Pons (tissue), 1 donor: ENCODE measurements around the gene PRR14.
"Not testable (repeated sequence)": the region's sequence is repeated elsewhere in the genome, so short reads cannot be mapped to it uniquely, and the experiment has no call there.

ENCODE experiments used
- DNase-seq: peaks from one replicate; pipeline ENCODE4 v3.0.0-alpha.2; 2016; ENCODE audit warnings: low spot score

The PRR14 gene

DNA sequence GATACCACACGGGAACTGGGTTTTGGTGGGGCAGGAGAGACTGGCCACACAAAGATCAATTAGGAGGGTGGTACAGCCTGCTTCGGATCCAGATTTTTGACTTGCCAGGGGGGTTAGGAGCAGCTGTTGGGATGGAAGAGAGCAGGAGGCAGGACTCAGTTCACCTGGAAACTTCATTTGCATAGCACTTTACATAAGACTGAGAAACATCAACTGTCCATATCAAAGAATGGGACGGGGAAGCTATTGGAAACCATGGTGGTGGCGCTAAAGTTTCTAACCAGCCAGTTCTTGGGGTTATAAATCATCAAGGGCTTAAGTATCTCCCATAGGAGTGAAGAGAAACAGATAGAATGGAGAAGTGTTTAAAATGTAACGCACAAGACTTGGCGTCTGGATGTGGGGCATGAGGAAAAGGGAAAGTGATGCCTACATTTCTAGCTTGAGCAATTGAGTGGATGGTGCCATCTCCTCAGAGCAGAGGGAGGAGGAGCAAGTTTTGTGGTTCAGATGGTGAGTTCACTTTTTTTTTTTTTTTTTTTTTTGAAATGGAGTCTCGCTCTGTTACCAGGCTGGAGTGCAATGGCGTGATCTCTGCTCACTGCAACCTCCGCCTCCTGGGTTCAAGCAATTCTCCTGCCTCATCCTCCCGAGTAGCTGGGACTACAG lies 41.8 kb downstream of the PRR14 start:
- no peak for DNase-seq

DNA sequence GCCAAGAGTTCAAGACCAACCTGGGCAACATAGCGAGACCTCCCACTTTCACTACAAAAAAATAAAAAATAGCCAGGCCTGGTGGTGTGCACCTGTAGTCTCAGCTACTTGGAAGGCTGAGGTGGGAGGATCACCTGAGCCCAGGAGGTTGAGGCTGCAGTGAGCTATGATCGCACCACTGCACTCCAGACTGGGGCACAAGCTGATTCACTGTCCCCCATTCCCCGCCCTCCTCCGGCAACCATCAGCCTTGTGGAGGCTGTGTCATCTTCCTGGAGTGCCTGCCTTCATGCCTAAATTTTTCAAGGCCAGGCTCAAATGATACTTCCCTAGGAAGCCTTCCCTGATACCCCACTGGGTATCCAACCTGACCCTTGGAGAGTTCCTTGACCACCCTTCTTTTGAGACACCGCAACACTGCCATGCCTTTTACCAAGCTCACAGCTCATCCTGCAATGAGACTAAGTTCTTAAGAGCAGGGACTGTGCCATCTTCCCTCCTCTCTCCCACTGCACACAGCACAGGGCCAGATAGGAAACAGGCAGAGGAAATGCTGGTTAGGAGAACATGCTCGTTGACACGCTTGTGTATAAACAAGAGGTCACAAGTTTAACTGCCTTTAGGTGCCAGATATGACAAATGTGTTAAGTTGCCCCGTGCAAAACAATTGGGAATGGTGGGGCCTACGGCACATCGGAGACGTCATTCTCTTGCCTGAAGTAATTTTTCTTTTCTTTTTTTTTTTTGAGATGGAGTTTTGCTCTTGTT lies 44.4 kb downstream of the PRR14 start:
- no peak for DNase-seq

DNA sequence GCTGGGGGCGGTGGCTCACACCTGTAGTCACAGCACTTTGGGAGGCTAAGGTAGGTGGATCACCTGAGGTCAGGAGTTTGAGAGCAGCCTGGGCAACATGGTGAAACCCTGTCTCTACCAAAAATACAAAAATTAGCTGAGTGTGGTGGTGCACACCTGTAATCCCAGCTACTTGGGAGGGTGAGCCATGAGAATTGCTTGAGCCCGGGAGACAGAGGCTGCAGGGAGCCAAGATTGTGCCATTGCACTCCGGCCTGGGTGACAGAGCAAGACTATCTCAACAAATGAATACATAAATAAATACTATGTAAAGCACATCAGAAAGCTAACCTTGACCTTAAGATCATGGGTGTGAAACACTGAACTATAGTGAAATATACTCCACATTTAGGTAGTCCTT lies 45.9 kb downstream of the PRR14 start:
- DNase-seq, result not testable (repeated sequence)

DNA sequence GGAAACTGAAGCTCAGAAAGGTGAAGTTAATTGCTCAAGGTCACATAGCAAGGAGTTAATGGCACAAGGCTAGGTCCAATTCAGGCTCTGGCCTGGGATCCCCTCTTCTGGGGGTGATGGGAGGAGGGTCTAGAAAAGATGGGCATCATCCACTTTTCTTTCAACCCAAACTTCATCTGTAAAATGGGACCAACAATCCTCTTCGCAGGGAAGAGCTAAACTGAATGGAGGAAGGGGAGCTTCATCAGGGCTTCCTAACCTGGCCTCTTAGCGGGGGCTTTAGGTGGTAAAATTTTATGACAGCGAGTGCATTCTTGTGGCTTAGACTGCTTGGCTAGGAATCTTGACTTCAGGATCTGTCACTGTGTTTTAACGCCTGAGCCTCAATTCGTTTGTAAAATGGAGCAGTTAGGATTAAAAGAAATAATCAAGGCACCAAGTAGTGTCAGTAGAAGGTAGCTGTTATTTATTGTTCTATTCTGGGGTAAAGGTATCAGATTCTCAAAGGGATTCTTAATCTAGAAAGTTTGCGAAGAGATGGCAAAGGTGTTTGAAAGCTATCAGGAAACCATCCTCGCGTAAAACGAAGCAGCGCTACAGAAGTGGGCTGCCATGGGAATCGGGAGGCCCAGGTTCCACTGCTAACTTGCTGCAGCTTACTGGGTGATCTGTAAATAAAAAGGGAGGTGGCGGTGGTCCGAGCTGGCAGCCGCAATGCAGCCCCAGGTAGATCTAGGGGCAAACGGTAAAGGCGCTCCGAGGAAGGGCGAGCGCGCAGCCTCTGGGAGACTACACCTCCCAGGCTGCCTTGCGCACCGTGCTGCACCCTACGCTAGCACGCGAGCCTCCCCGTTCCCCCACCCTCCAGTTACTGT lies 46.7 kb downstream of the PRR14 start:
- no peak for DNase-seq

DNA sequence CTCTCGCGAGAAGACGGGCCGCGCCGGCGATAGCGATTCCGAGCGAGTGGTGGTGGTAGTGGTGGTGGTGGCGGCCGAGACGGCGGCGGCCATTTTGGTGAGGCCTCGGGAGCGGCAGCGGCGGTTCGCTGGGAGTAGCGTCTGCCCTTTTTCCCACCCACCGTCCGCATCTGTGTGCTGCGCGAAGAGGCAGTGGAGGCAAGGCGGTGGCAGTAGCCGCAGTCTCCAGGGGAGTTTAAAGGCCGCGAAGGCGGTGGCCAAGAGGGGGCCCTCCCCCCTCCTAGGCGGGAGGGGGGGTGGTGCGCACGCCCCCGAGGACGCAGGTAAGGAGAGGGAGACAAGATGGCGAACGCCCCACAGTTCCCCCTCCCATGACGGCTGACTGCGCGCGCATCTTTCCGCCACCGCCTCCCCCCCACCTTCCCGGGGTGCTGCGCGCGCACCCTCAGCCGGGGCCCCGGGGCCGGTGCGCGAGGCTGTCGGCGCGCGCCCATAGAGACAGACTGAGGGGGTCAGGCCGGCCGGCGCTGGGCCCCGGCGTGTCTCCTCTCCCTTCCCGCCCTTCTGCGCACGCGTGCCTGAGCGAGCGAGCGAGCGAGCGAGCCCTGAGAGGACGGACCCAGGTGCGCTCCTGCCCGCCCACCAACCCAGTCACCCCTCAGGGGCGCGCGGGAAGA lies 47.5 kb downstream of the PRR14 start:
- DNase-seq, result peak; percentile 95

DNA sequence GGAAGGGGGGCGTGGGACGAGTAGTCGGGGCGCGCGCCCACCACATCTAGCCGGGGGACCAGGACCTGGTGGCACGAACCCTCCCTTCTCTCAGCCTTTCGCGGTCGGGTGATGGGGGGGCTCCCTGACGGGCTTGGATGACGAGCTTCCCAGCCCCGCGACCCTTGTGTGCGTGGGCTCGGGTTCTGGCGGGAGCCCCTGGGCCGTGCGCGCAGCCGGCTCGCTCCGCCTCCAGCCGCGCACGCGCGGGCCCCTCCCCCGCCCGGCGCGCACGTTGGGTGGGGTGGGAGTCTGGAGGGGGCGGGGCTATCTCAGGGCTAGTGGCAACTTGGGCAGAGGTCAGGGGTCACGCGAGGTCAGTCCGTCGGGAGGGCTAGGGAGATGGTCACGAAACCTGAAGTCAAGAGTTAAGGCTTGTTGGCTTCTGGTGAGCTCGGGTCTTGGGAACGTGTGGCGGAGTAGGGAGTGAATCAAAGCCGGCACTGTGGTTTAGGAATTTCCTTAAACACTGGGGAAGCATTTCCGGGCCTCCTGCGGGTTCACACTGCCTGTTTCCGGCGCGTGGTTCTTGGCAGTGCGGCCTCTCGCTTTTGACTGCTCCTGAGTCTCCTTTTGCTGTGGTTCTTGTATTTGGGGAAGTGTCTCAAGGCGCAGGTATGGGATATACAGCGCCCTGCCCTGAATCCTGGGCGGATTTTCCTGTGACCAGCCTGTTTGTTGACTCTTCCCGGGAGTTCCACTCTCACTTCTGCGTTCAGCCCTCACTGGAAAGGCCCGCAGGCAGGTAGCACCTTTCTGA lies 48.3 kb downstream of the PRR14 start, which contains the start of gene SRCAP:
TSS of gene SRCAP (plus strand) at position 356 of the 799 bp plus-strand sequence. CDS start 1,654 bp downstream, outside the sequence.
- DNase-seq, result peak; percentile 80

DNA sequence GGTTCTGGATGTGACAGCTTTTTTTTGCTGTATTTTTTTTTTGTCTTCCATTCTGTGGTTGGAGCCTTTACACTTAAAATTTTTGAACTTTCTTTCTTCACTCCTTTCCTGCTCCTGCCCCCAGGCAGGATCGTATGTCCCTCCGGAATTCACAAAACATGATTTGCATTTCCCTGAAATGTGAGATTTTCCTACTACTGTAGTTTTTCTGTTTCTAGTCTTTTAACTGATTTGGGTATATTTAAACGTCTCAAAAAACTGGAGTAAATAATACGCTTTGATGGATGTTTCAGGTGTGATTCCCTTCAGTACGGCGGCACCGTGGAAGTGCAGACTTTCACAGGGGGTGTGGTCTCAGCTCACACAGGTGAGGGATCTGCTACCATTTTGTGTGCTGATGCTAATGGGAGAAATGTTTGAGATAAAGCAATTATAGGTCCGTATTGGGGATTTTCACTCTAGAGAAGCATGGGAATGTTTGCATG lies 48.9 kb downstream of the PRR14 start:
- no peak for DNase-seq

DNA sequence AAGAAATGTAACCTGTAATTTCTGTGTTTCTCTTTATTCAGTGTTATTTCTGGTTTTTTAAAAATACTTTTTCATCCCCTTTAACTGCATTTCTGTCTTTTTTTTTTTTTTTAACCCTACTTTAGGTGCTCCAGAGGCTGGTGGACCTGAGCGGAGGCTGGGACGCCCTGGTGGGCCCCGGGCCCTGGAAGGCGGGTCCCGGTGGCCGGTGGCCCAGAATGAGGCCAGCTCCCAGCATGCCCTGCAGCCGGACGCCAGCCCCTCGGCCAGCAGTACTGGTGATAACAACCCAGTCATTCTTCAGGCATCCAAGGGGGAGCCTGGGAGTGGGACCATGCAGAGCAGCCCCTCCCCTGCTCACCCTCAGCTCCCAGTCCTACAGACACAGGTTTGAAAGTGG lies 49.7 kb downstream of the PRR14 start:
- DNase-seq, result no peak

DNA sequence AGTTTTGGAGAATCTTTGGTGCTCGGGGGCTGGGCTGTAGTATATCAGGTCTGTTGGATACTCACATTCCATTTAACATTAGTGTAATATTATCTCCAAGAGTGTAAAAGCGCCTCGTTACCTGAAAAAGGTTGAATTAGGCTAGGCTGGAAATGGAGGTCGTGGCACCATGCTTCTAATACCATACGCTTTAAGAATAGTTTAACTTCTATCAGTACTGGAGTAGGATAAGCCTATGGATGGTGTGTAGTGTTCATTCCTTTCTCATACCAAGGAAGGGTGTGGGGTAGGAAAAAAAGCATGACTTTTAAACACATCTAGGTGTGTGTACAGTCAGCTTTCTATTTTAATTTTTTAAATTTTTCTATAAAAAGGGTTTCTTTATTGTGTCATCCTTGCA lies 50.2 kb downstream of the PRR14 start:
- no peak for DNase-seq

DNA sequence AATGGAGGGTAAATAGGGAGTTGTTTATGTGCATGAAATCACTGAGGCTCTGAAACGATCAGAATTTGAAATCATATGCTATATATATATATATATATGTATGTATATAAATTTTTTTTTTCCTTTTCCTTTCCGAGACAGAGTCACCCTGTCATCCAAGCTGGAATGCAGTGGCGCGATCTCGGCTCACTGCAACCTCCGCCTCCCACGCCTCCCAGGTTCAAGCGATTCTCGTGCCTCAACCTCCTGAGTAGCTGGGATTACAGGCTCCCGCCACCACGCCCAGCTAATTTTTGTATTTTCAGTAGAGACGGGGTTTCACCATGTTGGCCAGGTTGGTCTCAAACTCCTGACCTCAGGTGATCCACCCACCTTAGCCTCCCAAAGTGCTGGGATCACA lies 52.3 kb downstream of the PRR14 start:
- not testable (repeated sequence) for DNase-seq

DNA sequence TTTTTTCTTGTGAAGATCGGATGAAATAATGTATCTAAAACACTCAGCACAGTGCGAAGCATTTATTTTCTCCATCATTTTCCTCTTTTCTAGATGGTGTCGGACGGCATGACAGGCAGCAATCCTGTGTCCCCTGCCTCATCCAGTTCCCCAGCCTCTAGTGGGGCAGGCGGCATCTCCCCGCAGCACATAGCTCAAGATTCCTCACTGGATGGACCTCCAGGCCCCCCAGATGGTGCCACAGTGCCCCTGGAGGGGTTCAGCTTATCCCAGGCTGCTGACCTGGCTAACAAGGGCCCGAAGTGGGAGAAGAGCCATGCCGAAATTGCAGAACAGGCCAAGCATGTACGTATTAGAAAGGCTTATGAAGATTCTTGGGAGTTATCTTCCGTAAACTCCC lies 53.2 kb downstream of the PRR14 start:
- DNase-seq, result no peak
